Neuronal stem cell (in vitro differentiated cells): ENCODE data around the gene CLEC17A.

Experiments
- DNase-seq: peaks from one replicate; pipeline ENCODE4 v3.0.0-alpha.2; 2013; ENCODE audit warnings: low spot score
- H2AFZ ChIP-seq: one replicate; pipeline ENCODE4 v1.6.1; 2013; ENCODE audit warnings: mild to moderate bottlenecking, low read length, inconsistent platforms
- H2AK5ac ChIP-seq: 2 replicates; pipeline ENCODE4 v1.6.1; 2013; ENCODE audit warnings: low read depth, mild to moderate bottlenecking, inconsistent platforms, low read length, moderate library complexity, mixed read lengths
- H2BK120ac ChIP-seq: 2 replicates; pipeline ENCODE4 v1.6.1; 2013; ENCODE audit warnings: low read depth, mild to moderate bottlenecking, inconsistent platforms, low read length, moderate library complexity, mixed read lengths
- H2BK12ac ChIP-seq: one replicate; pipeline ENCODE4 v1.6.1; 2013; ENCODE audit warnings: low read length, inconsistent platforms
- H2BK15ac ChIP-seq: 2 replicates; pipeline ENCODE4 v1.6.1; 2013; ENCODE audit warnings: mild to moderate bottlenecking, low read length, inconsistent platforms, mixed read lengths
- H2BK5ac ChIP-seq: one replicate; pipeline ENCODE4 v1.6.1; 2013; ENCODE audit warnings: inconsistent platforms, mild to moderate bottlenecking, low read length, moderate library complexity
- H3K14ac ChIP-seq: one replicate; pipeline ENCODE4 v1.6.1; 2013; ENCODE audit warnings: low read length, inconsistent platforms
- H3K18ac ChIP-seq: 2 replicates; pipeline ENCODE4 v1.6.1; 2013; ENCODE audit warnings: low read length, inconsistent platforms
- H3K23ac ChIP-seq: 2 replicates; pipeline ENCODE4 v1.6.1; 2013; ENCODE audit warnings: low read depth, mild to moderate bottlenecking, mixed read lengths, low read length, inconsistent platforms; ENCODE audit not compliant: poor library complexity
- H3K27ac ChIP-seq: replicated peaks from 3 replicates; pipeline ENCODE4 v1.5.1; 2013; ENCODE audit warnings: low read length, inconsistent platforms
- H3K27me3 ChIP-seq, 3 experiments: 2 replicates each; pipeline ENCODE4 v1.6.1; 2013; ENCODE audit warnings: low read length in 3 of 3, mild to moderate bottlenecking in 2 of 3, inconsistent platforms in 1 of 3, low read depth in 1 of 3, mixed read lengths in 1 of 3, moderate library complexity in 1 of 3; ENCODE audit not compliant: control insufficient read depth in 3 of 3, insufficient read depth in 3 of 3
- H3K36me3 ChIP-seq, 2 donors: replicated peaks in 1 of 2; 2 replicates each; pipeline ENCODE4 v1.6.1; 2013; ENCODE audit warnings: low read length in 2 of 2; ENCODE audit not compliant: control insufficient read depth in 2 of 2, insufficient read depth in 2 of 2
- H3K4ac ChIP-seq: 2 replicates; pipeline ENCODE4 v1.6.1; 2013; ENCODE audit warnings: inconsistent platforms, mild to moderate bottlenecking, low read length, moderate library complexity
- H3K4me1 ChIP-seq, 2 donors: 1 replicate in 1 of 2; 2 replicates in 1 of 2; pipeline ENCODE4 v1.6.1; 2013; ENCODE audit warnings: low read length in 2 of 2, low read depth in 1 of 2; ENCODE audit not compliant: control insufficient read depth in 2 of 2, insufficient read depth in 1 of 2
- H3K4me2 ChIP-seq: one replicate; pipeline ENCODE4 v1.6.1; 2013; ENCODE audit warnings: mild to moderate bottlenecking, low read length, inconsistent platforms; ENCODE audit not compliant: insufficient read depth, poor library complexity, severe bottlenecking
- H3K4me3 ChIP-seq, 2 donors: 2 replicates each; pipeline ENCODE4 v1.5.1; 2013; ENCODE audit warnings: low read length in 2 of 2, mild to moderate bottlenecking in 2 of 2, inconsistent platforms in 1 of 2, moderate library complexity in 1 of 2
- H3K79me1 ChIP-seq: one replicate; pipeline ENCODE4 v1.6.1; 2013; ENCODE audit warnings: low read depth, mild to moderate bottlenecking, inconsistent platforms, low read length, moderate library complexity
- H3K9ac ChIP-seq: one replicate; pipeline ENCODE4 v1.6.1; 2013; ENCODE audit warnings: mild to moderate bottlenecking, low read depth, low read length, inconsistent platforms; ENCODE audit not compliant: poor library complexity
- H3K9me3 ChIP-seq, 2 donors: replicated peaks in 1 of 2; 2 replicates each; pipeline versions ENCODE3 to v1.6.1; 2013; ENCODE audit warnings: low read length in 2 of 2, mild to moderate bottlenecking in 2 of 2, inconsistent platforms in 1 of 2, low read depth in 1 of 2, mixed read lengths in 1 of 2, moderate library complexity in 1 of 2; ENCODE audit not compliant: control insufficient read depth in 2 of 2, insufficient read depth in 1 of 2
- H4K8ac ChIP-seq: one replicate; pipeline ENCODE4 v1.6.1; 2013; ENCODE audit warnings: low read depth, mild to moderate bottlenecking, inconsistent platforms, low read length, moderate library complexity
- H4K91ac ChIP-seq: one replicate; pipeline ENCODE4 v1.6.1; 2013; ENCODE audit warnings: low read length, low read depth, mild to moderate bottlenecking, inconsistent platforms; ENCODE audit not compliant: poor library complexity
- WGBS, 2 donors: extraction: QIAGEN DNeasy Blood & Tissue Kit; methylation state at CpG; one replicate each; pipeline ENCODE4 v1.1.7; 2013; ENCODE audit warnings: missing lambda C conversion rate in 2 of 2, mixed read lengths in 1 of 2; ENCODE audit not compliant: insufficient read length in 2 of 2, insufficient replicate concordance in 1 of 2; ENCODE audit errors: extremely low coverage in 2 of 2; 5-methylcytosine and 5-hydroxymethylcytosine counted together

CLEC17A gene

DNA sequence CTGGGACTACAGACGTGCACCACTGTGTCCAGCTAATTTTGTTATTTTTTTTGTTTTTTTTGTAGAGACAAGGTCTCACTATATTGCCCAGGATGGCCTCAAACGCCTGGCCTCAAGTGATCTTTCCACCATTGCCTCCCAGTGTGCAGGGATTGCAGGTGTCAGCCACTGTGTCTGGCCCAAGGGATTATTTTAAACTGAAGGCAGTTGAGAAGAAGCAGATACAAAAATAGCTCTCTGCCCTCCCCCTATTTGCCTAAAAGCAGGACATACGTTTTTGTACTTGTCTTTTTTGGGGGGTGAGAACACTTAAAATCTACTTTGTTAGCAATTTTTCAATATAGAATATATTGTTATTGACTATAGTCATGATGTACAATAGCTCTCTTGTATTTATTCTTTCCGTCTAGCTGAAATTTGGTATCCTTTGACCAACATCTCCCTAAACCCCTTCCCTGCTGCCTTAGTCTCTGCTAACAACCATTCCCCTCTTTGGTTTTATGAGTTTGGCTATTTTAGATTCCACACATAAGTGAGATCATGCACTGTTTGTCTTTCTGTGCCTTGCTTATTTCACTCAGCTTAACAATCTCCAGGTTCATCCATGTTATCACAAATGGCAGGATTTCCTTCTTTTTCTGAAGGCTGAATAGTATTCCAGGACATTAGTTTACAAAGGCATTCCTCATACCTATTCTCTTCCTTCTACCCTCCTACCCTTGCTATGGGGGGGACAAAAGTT is 56.8 kb downstream of the CLEC17A start:
- peaks cover 0 to 10% (median 0%) of the 10 kb centered on the region in 3 experiments for H3K27me3 ChIP-seq
- H3K36me3 ChIP-seq, result no peaks in the 10 kb centered on the region
- H3K4me2 ChIP-seq, result no peak overlapping the region

DNA sequence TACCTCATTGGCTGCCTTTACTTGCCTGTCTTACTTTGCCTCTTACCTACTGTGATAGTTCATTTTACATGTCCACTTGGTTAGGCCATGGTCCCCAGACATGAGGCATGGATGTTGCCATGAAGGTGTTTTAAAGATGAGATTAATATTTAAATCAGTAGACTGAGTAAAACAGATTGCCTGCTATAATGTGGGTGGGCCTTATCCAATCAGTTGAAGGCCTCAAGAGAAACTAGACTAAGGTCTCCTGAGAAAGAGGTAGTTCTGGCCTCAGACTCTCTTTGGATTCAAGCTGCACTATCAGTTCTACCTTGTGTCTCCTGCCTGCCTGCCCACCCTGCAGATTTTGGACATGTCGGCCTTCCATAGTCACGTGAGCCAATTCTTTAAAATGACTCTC is 65.6 kb downstream of the CLEC17A start:
- H2AK5ac ChIP-seq, result no peak overlapping the region
- peaks cover 0 to 11% of the 10 kb centered on the region in 2 donors for H3K9me3 ChIP-seq
- no peak overlapping the region for H2BK120ac ChIP-seq
- no CpG with 5 or more reads among the region's 2 CpGs for WGBS, 2 donors
- DNase-seq, result no peak
- no peak overlapping the region for H3K4me2 ChIP-seq
- no peak overlapping the region for H3K14ac ChIP-seq
- no peak overlapping the region for H2BK12ac ChIP-seq
- H4K91ac ChIP-seq, result no peak overlapping the region
- H2BK5ac ChIP-seq, result no peak overlapping the region
- H3K36me3 ChIP-seq, result no peaks in the 10 kb centered on the region
- no peak overlapping the region for H4K8ac ChIP-seq
- H3K4me1 ChIP-seq, result peaks cover 0 to 2% of the 10 kb centered on the region in 2 donors
- no peak overlapping the region for H2BK15ac ChIP-seq
- no peaks in the 10 kb centered on the region for H3K79me1 ChIP-seq
- no peak overlapping the region for H3K18ac ChIP-seq
- no peak overlapping the region for H3K27ac ChIP-seq
- H3K23ac ChIP-seq, result no peak overlapping the region
- no peak overlapping the region for H3K9ac ChIP-seq
- no peak overlapping the region for H3K4me3 ChIP-seq
- H2AFZ ChIP-seq, result no peak overlapping the region
- H3K27me3 ChIP-seq, result peaks cover 0 to 7% (median 0%) of the 10 kb centered on the region in 3 experiments
- no peak overlapping the region for H3K4ac ChIP-seq

More for the DNA sequence above, 56.8 kb downstream of the CLEC17A start:
- no peak for DNase-seq
- H4K91ac ChIP-seq, result no peak overlapping the region
- no peak overlapping the region for H3K4ac ChIP-seq
- no peak overlapping the region for H2BK5ac ChIP-seq
- no CpG with 5 or more reads among the region's 4 CpGs for WGBS, 2 donors
- no peak overlapping the region for H3K14ac ChIP-seq
- no peaks in the 10 kb centered on the region for H3K4me1 ChIP-seq
- H4K8ac ChIP-seq, result no peak overlapping the region
- no peak overlapping the region for H2BK15ac ChIP-seq
- H3K27ac ChIP-seq, result no peak overlapping the region
- H3K79me1 ChIP-seq, result no peaks in the 10 kb centered on the region
- no peak overlapping the region for H2BK12ac ChIP-seq
- H3K18ac ChIP-seq, result no peak overlapping the region
- H2AFZ ChIP-seq, result no peak overlapping the region
- no peak overlapping the region for H3K4me3 ChIP-seq
- H2AK5ac ChIP-seq, result no peak overlapping the region
- H3K23ac ChIP-seq, result no peak overlapping the region
- H3K9ac ChIP-seq, result no peak overlapping the region
- no peak overlapping the region for H2BK120ac ChIP-seq
- H3K9me3 ChIP-seq, result peaks cover 8 to 15% of the 10 kb centered on the region in 2 donors

DNA sequence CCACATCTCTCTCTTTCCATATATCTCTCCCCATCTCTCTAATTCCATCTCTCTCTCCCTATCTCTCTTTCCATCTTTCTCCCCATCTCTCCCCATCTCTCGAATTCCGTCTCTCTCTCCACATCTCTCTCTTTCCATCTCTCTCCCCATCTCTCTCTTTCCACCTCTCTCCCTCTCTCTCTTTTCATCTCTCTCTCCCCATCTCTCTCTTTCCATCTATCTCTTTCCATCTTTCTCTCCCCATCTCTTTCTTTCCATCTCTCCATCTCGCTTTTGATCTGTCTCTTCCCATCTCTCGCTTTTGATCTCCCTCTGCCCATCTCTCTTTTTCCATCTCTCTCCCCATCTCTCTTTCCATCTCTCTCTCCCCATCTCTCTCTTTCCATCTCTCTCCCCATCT is 66.1 kb downstream of the CLEC17A start:
- H3K4me1 ChIP-seq, result peaks cover 0 to 2% of the 10 kb centered on the region in 2 donors
- H3K4me2 ChIP-seq, result no peak overlapping the region
- H3K4me3 ChIP-seq, result no peak overlapping the region
- H3K79me1 ChIP-seq, result no peaks in the 10 kb centered on the region
- 78 to 100% methylated on average over 3 to 4 of the region's 4 CpGs for WGBS, 2 donors
- H3K18ac ChIP-seq, result no peak overlapping the region
- no peak overlapping the region for H2BK15ac ChIP-seq
- H2BK5ac ChIP-seq, result no peak overlapping the region
- no peak overlapping the region for H2AFZ ChIP-seq
- H3K4ac ChIP-seq, result no peak overlapping the region
- no peak overlapping the region for H2AK5ac ChIP-seq
- no peak overlapping the region for H2BK120ac ChIP-seq
- H3K23ac ChIP-seq, result no peak overlapping the region
- no peak for DNase-seq
- no peak overlapping the region for H4K91ac ChIP-seq
- H3K27me3 ChIP-seq, result peaks cover 0 to 7% (median 0%) of the 10 kb centered on the region in 3 experiments
- no peak overlapping the region for H4K8ac ChIP-seq
- no peak overlapping the region for H3K9ac ChIP-seq
- no peak overlapping the region for H2BK12ac ChIP-seq
- H3K27ac ChIP-seq, result no peak overlapping the region
- peaks cover 0 to 10% of the 10 kb centered on the region in 2 donors for H3K9me3 ChIP-seq
- no peaks in the 10 kb centered on the region for H3K36me3 ChIP-seq
- H3K14ac ChIP-seq, result no peak overlapping the region

- H3K27me3 ChIP-seq, result peaks cover 0 to 3% (median 0%) of the 10 kb centered on the region in 3 experiments
- no peak overlapping the region for H3K9ac ChIP-seq
- H3K36me3 ChIP-seq, result no peaks in the 10 kb centered on the region
- H3K9me3 ChIP-seq, result peaks cover 0 to 7% of the 10 kb centered on the region in 2 donors
- no peaks in the 10 kb centered on the region for H3K79me1 ChIP-seq
- H3K4me1 ChIP-seq, result peaks cover 0 to 2% of the 10 kb centered on the region in 2 donors
- no peak overlapping the region for H3K14ac ChIP-seq
- H2BK12ac ChIP-seq, result no peak overlapping the region
- no peak overlapping the region for H3K4me2 ChIP-seq
- H2AFZ ChIP-seq, result no peak overlapping the region
- no peak overlapping the region for H4K8ac ChIP-seq
- H3K4me3 ChIP-seq, result no peak overlapping the region
- H2AK5ac ChIP-seq, result no peak overlapping the region
- no peak overlapping the region for H4K91ac ChIP-seq
- 100% methylated on average over 2 of the region's 2 CpGs for WGBS, 2 donors
- H3K23ac ChIP-seq, result no peak overlapping the region
- no peak overlapping the region for H3K27ac ChIP-seq
- H3K18ac ChIP-seq, result no peak overlapping the region
- no peak overlapping the region for H3K4ac ChIP-seq
- no peak overlapping the region for H2BK15ac ChIP-seq
- H2BK5ac ChIP-seq, result no peak overlapping the region
- DNase-seq, result no peak
- H2BK120ac ChIP-seq, result no peak overlapping the region
These were observed 67.3 kb downstream of the CLEC17A start for GRCh38 chr19:14650161-14650560.
